Activated CD4-positive, alpha-beta T cell treated with anti-CD3 and anti-CD28 coated beads, Interleukin-2, amount 50 U/mL, for 24 hours (primary cell): Measurements from ENCODE around the gene RAB24.
"Not testable (repeated sequence)": the region's sequence is repeated elsewhere in the genome, so short reads cannot be mapped to it uniquely, and the experiment has no call there.

ENCODE experiments used
- DNase-seq, 2 donors: peaks; one replicate each; pipeline ENCODE4 v3.0.0-alpha.2; 2020; ENCODE audit warnings: low read depth in 1 of 2, low spot score in 1 of 2

Gene RAB24

GRCh38 chr5:177303121-177303924, at the start of gene RAB24, which contains the start of gene PRELID1:
TSS of gene RAB24 (minus strand) at chr5:177303719. CDS start at chr5:177303288, 431 bp downstream.
TSS of gene PRELID1 (plus strand) at chr5:177303799. CDS start at chr5:177303986, 187 bp downstream.
- DNase-seq, result peak; percentile 78 to 82

GRCh38 chr5:177353093-177353492, 49.6 kb upstream of the RAB24 start:
- DNase-seq, result no peak

- DNase-seq, result peak; percentile 86 to 89
These were observed 48.1 kb upstream of the RAB24 start, which contains the start of gene LMAN2 for GRCh38 chr5:177351392-177352329. TSS of gene LMAN2 (minus strand) at chr5:177351668. CDS start at chr5:177351647, 21 bp downstream.

- no peak for DNase-seq
These were observed 47.4 kb upstream of the RAB24 start for GRCh38 chr5:177350776-177351391.

GRCh38 chr5:177349762-177350161, 46.2 kb upstream of the RAB24 start:
- DNase-seq, result no peak

- no peak for DNase-seq
These were observed 45.8 kb upstream of the RAB24 start for GRCh38 chr5:177349362-177349647.

GRCh38 chr5:177347699-177348098, 44.2 kb upstream of the RAB24 start:
- DNase-seq, result no peak

GRCh38 chr5:177346820-177347219, 43.3 kb upstream of the RAB24 start:
- DNase-seq, result no peak

- no peak for DNase-seq
These were observed 41.4 kb upstream of the RAB24 start for GRCh38 chr5:177344891-177345290.

- no peak for DNase-seq
These were observed 40.3 kb upstream of the RAB24 start for GRCh38 chr5:177343777-177344176.

GRCh38 chr5:177343000-177343399, 39.5 kb upstream of the RAB24 start:
- not testable (repeated sequence) for DNase-seq

- no peak for DNase-seq
These were observed 35.7 kb upstream of the RAB24 start for GRCh38 chr5:177339107-177339638.

GRCh38 chr5:177338251-177339106, 35.0 kb upstream of the RAB24 start:
- no peak for DNase-seq

GRCh38 chr5:177336603-177337494, 33.3 kb upstream of the RAB24 start:
- DNase-seq, result no peak

GRCh38 chr5:177336112-177336511, 32.6 kb upstream of the RAB24 start:
- DNase-seq, result no peak

- DNase-seq, result no peak
These were observed 32.2 kb upstream of the RAB24 start for GRCh38 chr5:177335701-177336065.

GRCh38 chr5:177334781-177335700, 31.5 kb upstream of the RAB24 start:
- DNase-seq, result no peak

GRCh38 chr5:177334155-177334551, 30.6 kb upstream of the RAB24 start:
- no peak for DNase-seq
